Stromal cell of bone marrow (primary cell): ENCODE results near the gene PHKG1.
A peak's percentile ranks its signal among the peaks of the same experiment; 100 is the strongest.
"Not testable (repeated sequence)": the region's sequence is repeated elsewhere in the genome, so short reads cannot be mapped to it uniquely, and the experiment has no call there.

Experiments used
- DNase-seq: peaks from one replicate; pipeline ENCODE4 v3.0.0-alpha.2; 2012; ENCODE audit warnings: low read depth

The PHKG1 gene

GRCh38 chr7:56083150-56083785, 9.5 kb downstream of the PHKG1 start:
- DNase-seq: no peak

GRCh38 chr7:56081626-56082340, 11.0 kb downstream of the PHKG1 start:
- no peak for DNase-seq

- DNase-seq: not testable (repeated sequence)
These were observed 11.9 kb downstream of the PHKG1 start for GRCh38 chr7:56080726-56081435.

- peak; percentile 65 for DNase-seq
These were observed 13.1 kb downstream of the PHKG1 start for GRCh38 chr7:56079450-56080185.

GRCh38 chr7:56078196-56078595, 14.6 kb downstream of the PHKG1 start:
- no peak for DNase-seq

- DNase-seq: no peak
These were observed 15.1 kb downstream of the PHKG1 start for GRCh38 chr7:56077681-56078080.

- DNase-seq: peak; percentile 70
These were observed 18.4 kb downstream of the PHKG1 start for GRCh38 chr7:56074371-56074791.

- not testable (repeated sequence) for DNase-seq
These were observed 26.4 kb downstream of the PHKG1 start for GRCh38 chr7:56066376-56066775.

- peak; percentile 71 for DNase-seq
These were observed 28.7 kb downstream of the PHKG1 start, which contains the start of gene SUMF2 for GRCh38 chr7:56063882-56064625. SUMF2 (plus strand) TSS chr7:56064286; CDS start chr7:56064312, 26 bp downstream.

- no peak for DNase-seq
These were observed 29.3 kb downstream of the PHKG1 start for GRCh38 chr7:56063500-56063881.

GRCh38 chr7:56062382-56062781, 30.4 kb downstream of the PHKG1 start:
- no peak for DNase-seq

GRCh38 chr7:56053993-56054392, 38.8 kb downstream of the PHKG1 start:
- no peak for DNase-seq

- no peak for DNase-seq
These were observed 39.4 kb downstream of the PHKG1 start for GRCh38 chr7:56053379-56053778.

- peak; percentile 97 for DNase-seq
These were observed 41.2 kb downstream of the PHKG1 start, which contains the start of the genes CCT6A and PSPH for GRCh38 chr7:56051339-56052191. CCT6A (plus strand) TSS chr7:56051765; CDS start chr7:56051849, 84 bp downstream. PSPH (minus strand) TSS chr7:56051444; CDS start chr7:56021212, 30,232 bp downstream.

GRCh38 chr7:56051053-56051338, 41.8 kb downstream of the PHKG1 start:
- DNase-seq: no peak

- DNase-seq: not testable (repeated sequence)
These were observed 44.0 kb downstream of the PHKG1 start for GRCh38 chr7:56048763-56049162.

- no peak for DNase-seq
These were observed 44.5 kb downstream of the PHKG1 start for GRCh38 chr7:56048245-56048644.

- not testable (repeated sequence) for DNase-seq
These were observed 45.2 kb downstream of the PHKG1 start for GRCh38 chr7:56047446-56048116.

- no peak for DNase-seq
These were observed 45.9 kb downstream of the PHKG1 start for GRCh38 chr7:56046721-56047445.
